GM12873 (cell line): ENCODE results near the gene PDGFC.

Source experiments
- CTCF ChIP-seq: IDR thresholded peaks from 2 replicates; pipeline ENCODE4 v1.5.1; 2012; ENCODE audit warnings: low read depth, mild to moderate bottlenecking, moderate library complexity, low read length, control low read depth; ENCODE audit not compliant: insufficient read depth; ENCODE audit errors: missing control alignments

Gene PDGFC

GRCh38 chr4:156795727-156796126 lies 175.9 kb downstream of the PDGFC start:
- TF ChIP-seq CTCF, result no peak

GRCh38 chr4:156794863-156795262 lies 176.7 kb downstream of the PDGFC start:
- TF ChIP-seq CTCF, result no peak

GRCh38 chr4:156792462-156793085 lies 179.0 kb downstream of the PDGFC start:
- TF ChIP-seq CTCF, result no peak

GRCh38 chr4:156790866-156791265 lies 180.7 kb downstream of the PDGFC start:
- no peak for TF ChIP-seq CTCF

- TF ChIP-seq CTCF, result no peak
Measured at GRCh38 chr4:156788782-156789181, 182.8 kb downstream of the PDGFC start.

- no peak for TF ChIP-seq CTCF
Measured at GRCh38 chr4:156786713-156787112, 184.9 kb downstream of the PDGFC start.

- TF ChIP-seq CTCF, result no peak
Measured at GRCh38 chr4:156784970-156785369, 186.6 kb downstream of the PDGFC start.
